Measurements from ENCODE around the gene ARL15. TPM values are rescaled to one million over a fixed set of nuclear protein-coding genes. Genes with fewer than 3 reads are reported as not detected.

ARL15 gene
- total and polyA plus RNA-seq, 4 donors, result 5.0 to 24.8 (median 13.3) TPM

- no peak overlapping the region for H3K4me3 ChIP-seq (ENCODE audit: low read depth in 1 of 3, low read length in 3 of 3)
- H3K27ac ChIP-seq (ENCODE audit: low read depth in 1 of 2, low read length in 2 of 2), result no peak overlapping the region
- H3K36me3 ChIP-seq (ENCODE audit: control insufficient read depth in 4 of 4, insufficient read depth in 3 of 4, low read depth in 1 of 4, low read length in 3 of 4), result no peaks in the 10 kb centered on the region
- no peak for DNase-seq (ENCODE audit: low spot score)
- H3K9me3 ChIP-seq (ENCODE audit: control insufficient read depth in 4 of 4, low read length in 3 of 4), result no peaks in the 10 kb centered on the region
- no peak for TF ChIP-seq TAF1 (conservative IDR thresholded peaks at IDR 0.05)
- no peak for TF ChIP-seq MAX (IDR thresholded peaks at IDR 0.05)
- no peak for TF ChIP-seq ATF3 (IDR thresholded peaks at IDR 0.05)
- no peak for TF ChIP-seq FOXA1 (IDR thresholded peaks at IDR 0.05)
- TF ChIP-seq FOXA2 (IDR thresholded peaks at IDR 0.05), result no peak
- no peak for TF ChIP-seq HNF4A (conservative IDR thresholded peaks at IDR 0.05)
- TF ChIP-seq ZBTB33 (IDR thresholded peaks at IDR 0.05), result no peak
- no peak for TF ChIP-seq JUND (IDR thresholded peaks at IDR 0.05)
- TF ChIP-seq NR2F2 (IDR thresholded peaks at IDR 0.05), result no peak
- no peak for TF ChIP-seq SP1 (IDR thresholded peaks at IDR 0.05)
- WGBS, result 82% methylated on average over 14 of the region's 14 CpGs
- no peak overlapping the region for H3K9ac ChIP-seq (ENCODE audit: low read depth in 1 of 2, low read length in 2 of 2)
- H3K4me1 ChIP-seq (ENCODE audit: control insufficient read depth in 4 of 4, insufficient read depth in 4 of 4, low read length in 3 of 4), result no peaks in the 10 kb centered on the region
- no peaks in the 10 kb centered on the region for H3K27me3 ChIP-seq (ENCODE audit: control insufficient read depth in 4 of 4, insufficient read depth in 4 of 4, low read length in 3 of 4)
Observed at GRCh38 chr5:53884417-53884816, 426.0 kb downstream of the ARL15 start.

- Histone ChIP-seq H3K27me3 (ENCODE audit: control insufficient read depth in 4 of 4, insufficient read depth in 4 of 4, low read length in 3 of 4) (no peaks in the 10 kb centered on the region), H3K4me3 (ENCODE audit: low read depth in 1 of 3, low read length in 3 of 3) (no peak overlapping the region), H3K4me1 (ENCODE audit: control insufficient read depth in 4 of 4, insufficient read depth in 4 of 4, low read length in 3 of 4) (no peaks in the 10 kb centered on the region), H3K9me3 (ENCODE audit: control insufficient read depth in 4 of 4, low read length in 3 of 4) (no peaks in the 10 kb centered on the region), H3K9ac (ENCODE audit: low read depth in 1 of 2, low read length in 2 of 2) (no peak overlapping the region), H3K36me3 (ENCODE audit: control insufficient read depth in 4 of 4, insufficient read depth in 3 of 4, low read depth in 1 of 4, low read length in 3 of 4) (no peaks in the 10 kb centered on the region), H3K27ac (ENCODE audit: low read depth in 1 of 2, low read length in 2 of 2) (no peak overlapping the region)
- DNase-seq (ENCODE audit: low spot score), result no peak
- TF ChIP-seq MAX (IDR thresholded peaks at IDR 0.05) (no peak), RXRA (IDR thresholded peaks at IDR 0.05) (no peak), FOXA2 (IDR thresholded peaks at IDR 0.05) (no peak), ATF3 (IDR thresholded peaks at IDR 0.05) (no peak)
Observed at GRCh38 chr5:53882676-53883031, 427.7 kb downstream of the ARL15 start.

- DNase-seq (ENCODE audit: low spot score), result no peak
- Histone ChIP-seq H3K4me3 (ENCODE audit: low read depth in 1 of 3, low read length in 3 of 3) (no peak overlapping the region), H3K9me3 (ENCODE audit: control insufficient read depth in 4 of 4, low read length in 3 of 4) (no peaks in the 10 kb centered on the region), H3K36me3 (ENCODE audit: control insufficient read depth in 4 of 4, insufficient read depth in 3 of 4, low read depth in 1 of 4, low read length in 3 of 4) (no peaks in the 10 kb centered on the region), H3K9ac (ENCODE audit: low read depth in 1 of 2, low read length in 2 of 2) (no peak overlapping the region), H3K27me3 (ENCODE audit: control insufficient read depth in 4 of 4, insufficient read depth in 4 of 4, low read length in 3 of 4) (no peaks in the 10 kb centered on the region), H3K4me1 (ENCODE audit: control insufficient read depth in 4 of 4, insufficient read depth in 4 of 4, low read length in 3 of 4) (peaks cover 0 to under 1% (median under 1%) of the 10 kb centered on the region in 4 donors), H3K27ac (ENCODE audit: low read depth in 1 of 2, low read length in 2 of 2) (no peak overlapping the region)
- TF ChIP-seq FOXA1 (IDR thresholded peaks at IDR 0.05) (no peak), YY1 (IDR thresholded peaks at IDR 0.05) (no peak), HNF4A (conservative IDR thresholded peaks at IDR 0.05) (no peak), CTCF (IDR thresholded peaks at IDR 0.05; ENCODE audit: low read depth, low read length, missing input control) (no peak), EGR1 (IDR thresholded peaks at IDR 0.05; ENCODE audit: low read depth in 2 of 2) (no peak), HNF4G (IDR thresholded peaks at IDR 0.05) (no peak), GABPA (IDR thresholded peaks at IDR 0.05 in 1 of 2, conservative IDR thresholded peaks at IDR 0.05 in 1 of 2) (no peak), REST (IDR thresholded peaks at IDR 0.05) (no peak), RAD21 (IDR thresholded peaks at IDR 0.05) (no peak), SP1 (IDR thresholded peaks at IDR 0.05) (no peak), FOXA2 (IDR thresholded peaks at IDR 0.05) (no peak), RXRA (IDR thresholded peaks at IDR 0.05) (no peak)
- 86% methylated on average over 1 of the region's 1 CpG for whole genome bisulfite sequencing
Observed at GRCh38 chr5:53882006-53882675, 428.2 kb downstream of the ARL15 start.

Measured in liver (tissue), 9 donors.